Ecto neural progenitor cell (in vitro differentiated cells): Measurements from ENCODE around the gene KLHDC7A.

Experiments used
- DNase-seq: peaks from one replicate; pipeline ENCODE4 v3.0.0-alpha.2; 2018; ENCODE audit warnings: low spot score

Gene KLHDC7A

GRCh38 chr1:18508084-18508483 lies 27.4 kb downstream of the KLHDC7A start:
- no peak for DNase-seq

GRCh38 chr1:18511149-18511873 lies 30.6 kb downstream of the KLHDC7A start:
- DNase-seq: no peak

- DNase-seq: no peak
Observed at GRCh38 chr1:18511874-18512150, 31.1 kb downstream of the KLHDC7A start.

- DNase-seq: no peak
Observed at GRCh38 chr1:18512883-18513282, 32.2 kb downstream of the KLHDC7A start.

- no peak for DNase-seq
Observed at GRCh38 chr1:18513995-18514394, 33.3 kb downstream of the KLHDC7A start.

- no peak for DNase-seq
Observed at GRCh38 chr1:18515120-18515667, 34.5 kb downstream of the KLHDC7A start.

GRCh38 chr1:18516473-18516872 lies 35.7 kb downstream of the KLHDC7A start:
- DNase-seq: no peak

- DNase-seq: no peak
Observed at GRCh38 chr1:18526436-18527275, 45.9 kb downstream of the KLHDC7A start.

- no peak for DNase-seq
Observed at GRCh38 chr1:18527514-18527913, 46.8 kb downstream of the KLHDC7A start.

GRCh38 chr1:18527921-18528320 lies 47.2 kb downstream of the KLHDC7A start:
- no peak for DNase-seq

GRCh38 chr1:18528616-18529015 lies 47.9 kb downstream of the KLHDC7A start:
- DNase-seq: no peak

GRCh38 chr1:18529714-18530113 lies 49.0 kb downstream of the KLHDC7A start:
- DNase-seq: peak; percentile 43

- DNase-seq: peak; percentile 47
Observed at GRCh38 chr1:18530587-18531502, 50.1 kb downstream of the KLHDC7A start.

GRCh38 chr1:18531503-18531845 lies 50.7 kb downstream of the KLHDC7A start:
- DNase-seq: no peak

- peak; percentile 36 for DNase-seq
Observed at GRCh38 chr1:18532390-18533170, 51.9 kb downstream of the KLHDC7A start.

- no peak for DNase-seq
Observed at GRCh38 chr1:18533259-18533658, 52.5 kb downstream of the KLHDC7A start.

- DNase-seq: peak; percentile 11
Observed at GRCh38 chr1:18534810-18535205, 54.1 kb downstream of the KLHDC7A start.
